HG03108 (cell line): ENCODE results near the gene ANAPC2.
"Not testable (repeated sequence)": the region's sequence is repeated elsewhere in the genome, so short reads cannot be mapped to it uniquely, and the experiment has no call there.

Source experiments
- ATAC-seq: cut with Tn5 transposase; IDR thresholded peaks from one replicate; pipeline ENCODE4 v1.9.1; 2021; ENCODE audit warnings: moderate library complexity; ENCODE audit not compliant: unreplicated experiment

Gene ANAPC2

GRCh38 chr9:137148242-137148641, 40.1 kb downstream of the ANAPC2 start:
- ATAC-seq = no peak

DNA sequence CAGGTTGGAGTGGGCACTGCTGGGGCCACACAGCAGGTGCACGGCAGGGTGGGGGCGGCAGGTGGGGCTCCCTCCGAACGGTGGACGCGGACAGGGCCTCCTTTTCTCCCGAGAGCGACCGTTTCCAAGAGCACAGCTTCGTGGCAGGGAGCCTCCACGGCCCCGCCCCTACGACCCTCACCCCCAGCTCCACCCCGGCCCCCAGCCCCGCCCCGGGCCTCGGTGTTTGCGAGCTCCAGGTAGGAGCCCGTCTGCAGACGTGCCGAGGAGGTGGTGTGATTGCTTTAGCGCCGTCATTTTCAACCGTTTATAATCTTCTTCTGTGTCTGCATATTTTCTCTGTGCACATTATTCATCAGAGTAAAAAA, 40.6 kb downstream of the ANAPC2 start:
- no peak for ATAC-seq

DNA sequence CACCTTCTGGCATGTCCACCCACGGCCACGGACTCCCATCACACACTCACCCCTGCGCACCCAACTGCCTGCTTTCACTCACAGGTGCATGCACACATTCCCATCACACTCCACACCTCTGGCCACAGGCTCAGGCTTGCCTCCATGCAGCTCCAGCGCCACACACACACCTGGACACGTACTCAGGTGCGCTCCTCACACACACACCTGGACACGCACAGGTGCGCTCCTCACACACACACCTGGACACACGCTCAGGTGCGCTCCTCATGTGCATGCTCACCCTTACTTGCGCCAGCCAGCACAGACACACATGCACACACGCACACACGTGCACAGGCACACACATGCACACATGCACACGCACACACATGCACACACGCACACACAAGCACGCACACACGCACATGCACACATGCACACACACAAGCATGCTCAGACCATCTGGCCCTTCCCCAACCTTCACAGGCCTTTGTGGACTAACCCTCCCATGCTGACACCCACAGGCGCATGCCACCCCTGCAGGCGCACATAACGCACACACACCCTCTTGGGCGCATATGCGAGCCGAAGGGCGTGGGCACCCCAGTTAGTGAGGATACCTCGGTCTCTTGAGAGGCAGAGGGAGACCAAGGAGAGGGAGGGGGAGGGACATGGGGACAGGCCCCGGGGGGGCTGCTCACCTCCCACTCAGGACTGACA, 41.1 kb downstream of the ANAPC2 start:
- no peak for ATAC-seq

DNA sequence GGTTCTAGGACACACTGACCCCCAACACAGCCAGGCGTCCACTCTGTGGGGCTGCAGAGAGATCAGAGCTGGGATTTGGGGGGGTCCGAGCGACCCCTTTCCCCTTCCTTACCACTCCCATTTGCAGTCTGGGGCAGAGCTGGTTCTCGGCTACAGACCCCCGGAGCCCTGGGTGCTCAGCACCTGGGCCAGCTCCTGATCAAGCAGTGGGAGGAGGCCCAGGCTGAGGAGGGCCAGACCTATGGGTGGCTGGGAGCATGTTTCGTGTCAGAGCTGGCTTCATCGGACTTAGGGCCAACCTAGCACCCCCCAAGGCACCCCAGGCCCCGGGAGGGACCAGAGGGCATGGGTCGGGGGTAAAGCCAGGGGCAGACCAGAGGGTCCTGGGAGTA, 41.8 kb downstream of the ANAPC2 start:
- no peak for ATAC-seq

DNA sequence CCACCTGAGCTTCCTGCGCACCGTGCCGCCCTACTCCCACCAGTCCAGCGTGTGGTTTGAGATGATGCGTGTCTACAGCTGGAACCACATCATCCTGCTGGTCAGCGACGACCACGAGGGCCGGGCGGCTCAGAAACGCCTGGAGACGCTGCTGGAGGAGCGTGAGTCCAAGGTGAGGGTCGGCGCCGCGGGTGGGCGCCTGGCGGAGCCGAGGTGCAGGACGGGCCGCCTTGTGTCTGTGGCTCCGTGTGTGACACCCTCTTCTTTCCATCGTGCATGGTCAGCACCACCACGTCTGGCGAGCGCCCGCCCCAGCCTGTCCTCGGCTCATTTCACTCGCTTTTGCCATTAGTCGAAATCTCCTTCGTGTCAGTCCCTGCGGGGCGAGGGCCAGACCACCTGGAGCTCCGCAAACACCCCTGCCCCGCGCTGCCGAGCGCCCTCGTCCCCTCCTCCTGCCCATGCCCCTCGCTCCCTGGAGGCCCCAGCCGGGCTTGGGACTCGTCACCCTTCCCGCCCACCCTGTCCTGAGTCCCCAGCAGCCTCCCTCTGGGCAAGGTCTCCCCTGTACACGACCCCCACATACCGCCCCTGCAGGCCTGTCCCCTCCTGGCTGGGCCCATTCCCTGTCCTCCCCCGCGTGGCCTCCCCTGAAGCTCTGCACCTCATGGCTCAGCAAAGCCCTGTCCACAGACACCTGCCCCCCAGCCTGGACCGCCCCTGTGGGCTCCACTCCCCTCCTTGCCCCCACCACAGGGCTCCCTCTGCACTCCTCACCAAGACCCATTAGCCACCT, 42.4 kb downstream of the ANAPC2 start:
- ATAC-seq = no peak

DNA sequence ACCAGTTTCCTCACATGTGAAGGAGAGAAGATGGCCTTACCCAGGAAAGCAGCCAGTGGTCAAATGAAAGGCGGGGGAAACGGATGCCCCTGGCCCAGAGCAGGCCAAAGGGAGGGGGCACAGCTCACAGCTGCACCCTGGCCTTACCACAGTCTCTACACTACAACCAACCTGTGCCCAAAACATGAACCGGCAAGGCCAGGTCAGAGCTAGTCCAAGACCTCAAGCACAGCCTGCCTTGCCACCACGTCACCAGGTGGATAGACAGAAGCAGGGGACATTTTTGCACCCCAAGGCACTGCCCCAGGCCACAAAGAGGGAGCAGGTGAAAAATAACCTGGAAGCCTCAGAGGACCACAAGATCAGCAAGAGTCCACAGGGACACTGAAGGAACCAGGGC, 44.9 kb downstream of the ANAPC2 start:
- ATAC-seq = no peak

DNA sequence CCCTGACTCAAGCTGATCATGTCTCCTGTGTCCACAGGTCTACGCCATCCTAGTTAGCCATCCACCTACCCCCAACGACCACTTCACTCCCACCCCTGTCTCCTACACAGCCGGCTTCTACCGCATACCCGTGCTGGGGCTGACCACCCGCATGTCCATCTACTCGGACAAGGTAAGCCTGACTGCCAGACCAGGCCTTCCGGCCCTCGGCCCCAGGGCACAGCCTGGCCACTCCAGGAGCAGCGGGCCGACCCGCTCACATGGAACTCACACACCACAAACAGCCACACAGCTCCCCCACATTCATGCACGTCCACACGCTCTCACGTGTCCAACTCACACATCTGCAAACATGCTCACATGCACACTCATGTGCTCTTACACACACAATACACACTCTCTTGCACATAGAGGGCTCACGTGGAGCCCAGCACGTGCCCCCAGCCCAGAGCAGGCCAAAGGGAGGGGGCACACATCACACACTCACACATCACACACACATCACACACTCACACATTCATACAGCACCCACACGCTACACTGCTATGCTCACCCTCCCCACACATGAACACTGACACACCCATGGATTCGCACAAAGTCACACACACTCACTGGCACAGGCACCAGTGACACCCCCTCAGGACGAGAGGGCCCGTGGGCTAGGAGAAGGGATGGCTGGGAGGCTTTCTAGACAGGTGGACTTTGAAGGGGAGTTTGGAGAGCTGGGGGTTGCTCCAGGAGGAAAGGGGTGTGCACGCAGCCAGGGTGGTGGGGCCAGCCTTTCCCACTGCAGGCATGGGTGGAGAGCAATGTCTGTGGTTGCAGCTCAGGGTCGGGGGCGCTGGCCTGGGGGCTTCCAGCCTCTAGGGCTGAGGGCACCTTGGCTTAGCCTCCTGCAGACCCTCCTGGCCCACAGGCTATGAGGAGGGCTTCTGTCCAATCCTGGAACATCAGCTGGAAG, 46.1 kb downstream of the ANAPC2 start:
- no peak for ATAC-seq

- no peak for ATAC-seq
Observed at GRCh38 chr9:137141050-137141810, 47.1 kb downstream of the ANAPC2 start.

DNA sequence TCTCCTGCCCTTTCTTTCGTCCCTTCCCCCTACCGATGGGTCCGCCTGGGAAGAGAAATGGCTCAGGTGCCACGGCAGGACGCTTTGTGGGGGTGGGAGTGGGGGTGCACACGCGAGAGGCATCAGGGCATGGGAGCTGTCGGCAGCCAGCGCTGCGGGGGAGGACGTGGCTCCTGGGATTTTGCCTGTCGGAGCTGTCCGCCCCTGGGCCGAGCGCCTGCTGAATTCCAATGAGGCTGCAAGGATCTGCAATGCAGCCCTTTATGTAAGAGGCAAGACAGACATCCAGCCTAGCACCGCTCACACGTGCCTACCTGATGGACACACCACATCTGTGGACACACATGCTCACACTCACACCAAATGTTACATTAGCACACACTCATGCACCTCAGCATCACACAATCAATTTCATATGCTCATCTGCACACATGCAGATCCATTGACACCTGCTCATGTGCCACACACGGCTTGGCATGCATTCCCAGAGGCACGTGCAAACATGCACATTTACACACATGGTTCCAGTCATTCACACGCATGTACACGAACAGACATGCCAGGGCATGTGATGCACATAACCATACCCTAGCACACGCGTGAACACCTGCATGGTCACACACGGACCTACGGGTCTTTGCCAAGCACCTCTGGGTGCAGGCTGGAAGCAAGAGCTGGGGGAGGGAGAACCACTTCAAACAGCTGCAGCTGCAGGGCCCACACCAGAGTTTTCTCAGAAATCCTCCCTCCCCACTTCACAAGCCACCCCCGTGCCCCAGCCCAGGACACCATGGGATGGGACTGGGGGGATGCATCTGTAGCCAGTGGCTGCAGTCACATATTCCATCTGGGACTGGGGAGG, 48.0 kb downstream of the ANAPC2 start:
- ATAC-seq = no peak

DNA sequence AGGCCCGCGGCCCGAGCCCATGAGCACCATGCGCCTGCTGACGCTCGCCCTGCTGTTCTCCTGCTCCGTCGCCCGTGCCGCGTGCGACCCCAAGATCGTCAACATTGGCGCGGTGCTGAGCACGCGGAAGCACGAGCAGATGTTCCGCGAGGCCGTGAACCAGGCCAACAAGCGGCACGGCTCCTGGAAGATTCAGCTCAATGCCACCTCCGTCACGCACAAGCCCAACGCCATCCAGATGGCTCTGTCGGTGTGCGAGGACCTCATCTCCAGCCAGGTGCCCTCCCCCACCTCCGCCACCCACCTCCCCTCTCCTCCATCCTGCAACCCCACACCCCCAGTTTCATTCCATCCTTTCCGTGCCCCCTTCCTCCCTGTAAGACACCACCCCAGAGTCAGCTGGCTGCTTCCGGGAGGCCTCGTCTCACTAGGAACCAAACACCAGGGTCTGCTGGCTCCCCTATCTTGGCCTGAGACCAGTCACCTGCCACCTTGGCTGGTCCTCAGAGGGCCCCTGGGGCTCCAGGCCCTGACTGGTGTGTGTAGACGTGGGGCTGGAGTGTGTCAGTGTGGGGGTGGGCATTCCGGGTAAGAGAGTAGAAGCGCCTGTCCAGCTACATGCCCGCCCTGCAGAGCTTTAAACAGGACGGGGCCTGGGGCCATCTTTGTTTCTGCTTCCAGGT, 48.8 kb downstream of the ANAPC2 start:
- ATAC-seq = no peak

DNA sequence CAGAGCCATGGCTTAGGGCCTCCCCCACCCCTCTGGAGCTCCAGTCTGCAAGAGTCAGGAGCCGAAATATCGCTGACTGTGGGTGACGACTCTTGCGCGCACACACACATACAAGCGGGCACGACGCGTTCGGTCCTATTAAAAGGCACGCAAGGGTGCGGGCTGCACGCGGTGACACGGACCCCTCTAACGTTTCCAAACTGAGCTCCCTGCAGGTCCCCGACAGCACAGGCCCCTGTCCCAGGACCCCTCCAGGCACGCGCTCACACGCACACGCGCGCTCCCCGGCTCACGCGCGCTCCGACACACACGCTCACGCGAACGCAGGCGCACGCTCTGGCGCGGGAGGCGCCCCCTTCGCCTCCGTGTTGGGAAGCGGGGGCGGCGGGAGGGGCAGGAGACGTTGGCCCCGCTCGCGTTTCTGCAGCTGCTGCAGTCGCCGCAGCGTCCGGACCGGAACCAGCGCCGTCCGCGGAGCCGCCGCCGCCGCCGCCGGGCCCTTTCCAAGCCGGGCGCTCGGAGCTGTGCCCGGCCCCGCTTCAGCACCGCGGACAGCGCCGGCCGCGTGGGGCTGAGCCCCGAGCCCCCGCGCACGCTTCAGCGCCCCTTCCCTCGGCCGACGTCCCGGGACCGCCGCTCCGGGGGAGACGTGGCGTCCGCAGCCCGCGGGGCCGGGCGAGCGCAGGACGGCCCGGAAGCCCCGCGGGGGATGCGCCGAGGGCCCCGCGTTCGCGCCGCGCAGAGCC, 49.5 kb downstream of the ANAPC2 start, which contains the start of gene GRIN1:
Gene GRIN1, plus strand, starts transcription at position 433 of the 746 bp plus-strand sequence. CDS start 333 bp downstream, outside the sequence.
- no peak for ATAC-seq

- ATAC-seq = no peak
Observed at GRCh38 chr9:137138058-137138721, 50.2 kb downstream of the ANAPC2 start.

- ATAC-seq = no peak
Observed at GRCh38 chr9:137136881-137137607, 51.3 kb downstream of the ANAPC2 start.

- no peak for ATAC-seq
Observed at GRCh38 chr9:137136261-137136880, 52.0 kb downstream of the ANAPC2 start.

- not testable (repeated sequence) for ATAC-seq
Observed at GRCh38 chr9:137135154-137135553, 53.2 kb downstream of the ANAPC2 start.

DNA sequence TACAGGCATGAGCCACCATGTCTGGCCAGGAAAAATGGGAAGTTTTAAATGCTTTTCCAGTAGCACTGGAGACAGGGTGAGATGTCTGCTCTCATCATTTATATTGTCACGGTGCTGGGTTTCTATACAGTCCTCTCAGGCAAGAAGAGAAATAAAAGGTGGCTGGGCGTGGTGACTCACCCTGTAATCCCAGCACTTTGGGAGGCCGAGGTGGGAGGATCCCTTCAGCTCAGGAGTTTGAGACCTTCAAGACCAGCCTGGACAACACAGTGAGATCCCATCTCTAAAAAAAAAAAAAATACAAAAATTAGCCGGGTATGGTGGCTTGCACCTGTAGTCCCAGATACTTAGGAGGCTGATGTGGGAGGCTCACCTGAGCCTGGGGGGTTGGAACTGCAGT, 54.2 kb downstream of the ANAPC2 start:
- ATAC-seq = no peak
